Suprapubic skin (tissue), 4 donors: Measurements from ENCODE around the gene SPATA2.

Experiments
- EP300 ChIP-seq: sonication (generic); formaldehyde crosslinking; IDR thresholded peaks from one replicate; pipeline ENCODE4 v1.6.1; 2017; ENCODE audit warnings: antibody characterized with exemption
- POLR2AphosphoS5 ChIP-seq, 3 donors: sonication (generic); formaldehyde crosslinking; IDR thresholded peaks; one replicate each; pipeline ENCODE4 v1.6.1; 2017; ENCODE audit warnings: antibody characterized with exemption in 3 of 3
- TF ChIP-seq, protein P1 (sequence below), 2 donors: fragments of 200-600 bp in 1 of 2; fragments of 450-650 bp in 1 of 2; sonication (generic) in 1 of 2; IDR thresholded peaks; one replicate each; pipeline ENCODE4 v1.5.1; 2016 to 2019; ENCODE audit warnings: antibody characterized with exemption in 2 of 2, mild to moderate bottlenecking in 1 of 2, moderate library complexity in 1 of 2

DNA sequence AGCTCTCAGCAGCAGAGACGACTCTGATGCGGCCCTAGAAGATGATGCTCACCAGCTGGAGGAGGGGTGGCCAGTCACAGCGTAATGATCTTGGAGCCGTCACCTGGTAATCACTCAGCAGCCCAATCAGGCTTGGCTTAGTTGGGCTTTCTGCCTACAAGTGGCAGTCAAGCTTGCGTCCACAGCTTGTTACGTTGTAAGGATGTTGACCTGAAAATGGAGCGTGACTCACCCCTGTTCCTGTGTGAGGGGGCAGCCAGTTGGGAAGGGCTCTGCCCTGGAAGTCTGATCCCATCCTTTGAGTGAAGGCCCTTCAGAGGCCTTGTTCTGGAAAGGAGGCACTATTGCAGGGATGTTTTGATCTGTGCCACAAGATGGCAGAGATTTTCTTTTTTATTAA lies 49.8 kb downstream of the SPATA2 start:
- TF ChIP-seq, protein P1, sequence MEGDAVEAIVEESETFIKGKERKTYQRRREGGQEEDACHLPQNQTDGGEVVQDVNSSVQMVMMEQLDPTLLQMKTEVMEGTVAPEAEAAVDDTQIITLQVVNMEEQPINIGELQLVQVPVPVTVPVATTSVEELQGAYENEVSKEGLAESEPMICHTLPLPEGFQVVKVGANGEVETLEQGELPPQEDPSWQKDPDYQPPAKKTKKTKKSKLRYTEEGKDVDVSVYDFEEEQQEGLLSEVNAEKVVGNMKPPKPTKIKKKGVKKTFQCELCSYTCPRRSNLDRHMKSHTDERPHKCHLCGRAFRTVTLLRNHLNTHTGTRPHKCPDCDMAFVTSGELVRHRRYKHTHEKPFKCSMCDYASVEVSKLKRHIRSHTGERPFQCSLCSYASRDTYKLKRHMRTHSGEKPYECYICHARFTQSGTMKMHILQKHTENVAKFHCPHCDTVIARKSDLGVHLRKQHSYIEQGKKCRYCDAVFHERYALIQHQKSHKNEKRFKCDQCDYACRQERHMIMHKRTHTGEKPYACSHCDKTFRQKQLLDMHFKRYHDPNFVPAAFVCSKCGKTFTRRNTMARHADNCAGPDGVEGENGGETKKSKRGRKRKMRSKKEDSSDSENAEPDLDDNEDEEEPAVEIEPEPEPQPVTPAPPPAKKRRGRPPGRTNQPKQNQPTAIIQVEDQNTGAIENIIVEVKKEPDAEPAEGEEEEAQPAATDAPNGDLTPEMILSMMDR (IDR thresholded peaks at IDR 0.05): no peak
- TF ChIP-seq POLR2AphosphoS5 (IDR thresholded peaks at IDR 0.05) (no peak), EP300 (no peak)
